ENCODE measurements around the gene ZNF496. TPM values are rescaled to one million over a fixed set of nuclear protein-coding genes. Genes with fewer than 3 reads are reported as not detected.

Gene ZNF496
- total RNA-seq, 1 experiment from 2014 or later = 37.6 TPM

DNA sequence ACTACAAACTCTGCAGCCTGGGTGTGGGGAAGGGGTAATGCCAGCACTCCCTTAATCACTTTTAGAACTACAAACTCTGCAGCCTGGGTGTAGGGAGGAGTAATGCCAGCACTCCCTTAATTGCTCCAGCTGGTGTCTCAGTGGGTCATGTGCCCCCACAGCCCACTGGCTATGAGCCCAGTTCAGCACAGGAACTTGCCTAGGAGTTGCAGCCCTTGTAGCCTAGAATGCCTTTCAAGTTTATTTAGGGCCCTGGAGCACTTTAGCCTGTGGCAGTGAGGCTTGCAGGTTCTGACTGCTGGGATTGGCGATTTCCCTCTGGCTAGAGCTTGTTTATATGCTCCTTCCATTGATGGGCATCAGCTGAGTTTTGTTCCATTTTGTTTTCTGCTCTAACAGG, 58.7 kb downstream of the ZNF496 start:
- Histone ChIP-seq H4K20me1 (ENCODE audit: insufficient read depth) (no peaks in the 10 kb centered on the region), H3K4me3 (no peak overlapping the region), H3K27ac (no peak overlapping the region), H3K27me3 (ENCODE audit: insufficient read depth, low read depth) (no peaks in the 10 kb centered on the region), H3K9me2 (ENCODE audit: insufficient read depth) (no peaks in the 10 kb centered on the region; the same call in 1 of the 2 replicates), H3F3A (ENCODE audit: insufficient read depth, low read depth) (no peaks in the 10 kb centered on the region), H3K4me2 (no peak overlapping the region), H3K36me3 (ENCODE audit: low read depth) (no peaks in the 10 kb centered on the region), H3K4me1 (replicated peaks; ENCODE audit: insufficient read depth) (no peaks in the 10 kb centered on the region), H3K9me3 (ENCODE audit: insufficient read depth, low read depth) (no peaks in the 10 kb centered on the region), H2AFZ (no peak overlapping the region), H3K79me2 (ENCODE audit: low read depth) (no peaks in the 10 kb centered on the region)
- no TSS peak for BruUV-seq (replicated peaks)
- CTCF ChIA-PET = no interaction called here
- no peak for DNase-seq
- TF ChIP-seq EZH2 (IDR thresholded peaks at IDR 0.05; ENCODE audit: low read depth) = no peak
- TF ChIP-seq, protein P1, sequence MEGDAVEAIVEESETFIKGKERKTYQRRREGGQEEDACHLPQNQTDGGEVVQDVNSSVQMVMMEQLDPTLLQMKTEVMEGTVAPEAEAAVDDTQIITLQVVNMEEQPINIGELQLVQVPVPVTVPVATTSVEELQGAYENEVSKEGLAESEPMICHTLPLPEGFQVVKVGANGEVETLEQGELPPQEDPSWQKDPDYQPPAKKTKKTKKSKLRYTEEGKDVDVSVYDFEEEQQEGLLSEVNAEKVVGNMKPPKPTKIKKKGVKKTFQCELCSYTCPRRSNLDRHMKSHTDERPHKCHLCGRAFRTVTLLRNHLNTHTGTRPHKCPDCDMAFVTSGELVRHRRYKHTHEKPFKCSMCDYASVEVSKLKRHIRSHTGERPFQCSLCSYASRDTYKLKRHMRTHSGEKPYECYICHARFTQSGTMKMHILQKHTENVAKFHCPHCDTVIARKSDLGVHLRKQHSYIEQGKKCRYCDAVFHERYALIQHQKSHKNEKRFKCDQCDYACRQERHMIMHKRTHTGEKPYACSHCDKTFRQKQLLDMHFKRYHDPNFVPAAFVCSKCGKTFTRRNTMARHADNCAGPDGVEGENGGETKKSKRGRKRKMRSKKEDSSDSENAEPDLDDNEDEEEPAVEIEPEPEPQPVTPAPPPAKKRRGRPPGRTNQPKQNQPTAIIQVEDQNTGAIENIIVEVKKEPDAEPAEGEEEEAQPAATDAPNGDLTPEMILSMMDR (conservative IDR thresholded peaks at IDR 0.05) = no peak
- intact Hi-C loops (cut with micrococcal nuclease; ENCODE audit: unreplicated experiment) = no loop called here
- POLR2A ChIA-PET (ENCODE audit: unreplicated experiment) = no interaction called here

DNA sequence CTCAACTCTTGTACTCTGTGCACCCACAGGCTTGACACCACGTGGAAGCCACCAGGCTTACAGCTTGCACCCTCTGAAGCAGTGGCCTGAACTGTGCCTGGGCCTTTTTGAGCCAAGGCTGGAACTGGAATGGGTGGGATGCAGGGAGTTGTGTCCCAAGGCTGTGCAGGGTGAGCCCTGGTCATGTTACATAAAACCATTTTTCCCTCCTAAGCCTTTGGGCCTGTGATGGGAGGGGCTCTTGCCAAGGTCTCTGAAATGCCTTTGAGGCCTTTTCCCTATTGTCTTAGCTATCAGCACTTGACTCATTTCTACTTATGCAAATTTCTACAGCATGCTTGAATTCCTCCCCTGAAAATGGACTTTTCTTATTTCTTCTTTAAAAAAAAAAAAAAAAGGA, 61.7 kb downstream of the ZNF496 start:
- TF ChIP-seq, protein P1 (conservative IDR thresholded peaks at IDR 0.05) = no peak
- no peak for TF ChIP-seq EZH2 (IDR thresholded peaks at IDR 0.05; ENCODE audit: low read depth)
- Histone ChIP-seq H3K4me2 (no peak overlapping the region), H3K9me3 (ENCODE audit: insufficient read depth, low read depth) (no peaks in the 10 kb centered on the region), H3K27me3 (ENCODE audit: insufficient read depth, low read depth) (no peaks in the 10 kb centered on the region), H3K36me3 (ENCODE audit: low read depth) (no peaks in the 10 kb centered on the region), H2AFZ (no peak overlapping the region), H3F3A (ENCODE audit: insufficient read depth, low read depth) (no peaks in the 10 kb centered on the region), H3K27ac (no peak overlapping the region), H3K4me1 (replicated peaks; ENCODE audit: insufficient read depth) (no peaks in the 10 kb centered on the region), H3K79me2 (ENCODE audit: low read depth) (no peaks in the 10 kb centered on the region), H3K9me2 (ENCODE audit: insufficient read depth) (no peaks in the 10 kb centered on the region; the same call in 1 of the 2 replicates), H3K4me3 (no peak overlapping the region), H4K20me1 (ENCODE audit: insufficient read depth) (no peaks in the 10 kb centered on the region)
- no TSS peak for BruUV-seq (replicated peaks)
- ChIA-PET CTCF (no interaction called here), POLR2A (ENCODE audit: unreplicated experiment) (no interaction called here)
- intact Hi-C loops (cut with micrococcal nuclease; ENCODE audit: unreplicated experiment) = no loop called here
- DNase-seq = no peak

- CTCF ChIA-PET = no interaction called here
- no peak overlapping the region for H2AFZ ChIP-seq
- no peak overlapping the region for H3K4me2 ChIP-seq
- H3K79me2 ChIP-seq (ENCODE audit: low read depth) = no peaks in the 10 kb centered on the region
- no peak for DNase-seq
- POLR2A ChIA-PET (ENCODE audit: unreplicated experiment) = interaction anchor here (0.6 kb wide), 1 partner anchor 1984 kb away, joined by 4 read pairs; no protein-coding TSS in a partner anchor
- no peaks in the 10 kb centered on the region for H3K4me1 ChIP-seq (replicated peaks; ENCODE audit: insufficient read depth)
- H3K27ac ChIP-seq = no peak overlapping the region
- no peaks in the 10 kb centered on the region for H3K27me3 ChIP-seq (ENCODE audit: insufficient read depth, low read depth)
- H3F3A ChIP-seq (ENCODE audit: insufficient read depth, low read depth) = no peaks in the 10 kb centered on the region
- no TSS peak for BruUV-seq (replicated peaks)
- no peak overlapping the region for H3K4me3 ChIP-seq
- no peaks in the 10 kb centered on the region for H3K9me3 ChIP-seq (ENCODE audit: insufficient read depth, low read depth)
- H3K36me3 ChIP-seq (ENCODE audit: low read depth) = no peaks in the 10 kb centered on the region
- TF ChIP-seq EZH2 (IDR thresholded peaks at IDR 0.05; ENCODE audit: low read depth) = no peak
- TF ChIP-seq, protein P1 (conservative IDR thresholded peaks at IDR 0.05) = no peak
- intact Hi-C loops (cut with micrococcal nuclease; ENCODE audit: unreplicated experiment) = no loop called here
- H4K20me1 ChIP-seq (ENCODE audit: insufficient read depth) = no peaks in the 10 kb centered on the region
- H3K9me2 ChIP-seq (ENCODE audit: insufficient read depth) = no peaks in the 10 kb centered on the region; the same call in 1 of the 2 replicates
Measured at GRCh38 chr1:247269133-247269532, 62.5 kb downstream of the ZNF496 start.
